Karpas-422 (cell line): ENCODE results near the gene VPS37C. TPM values are rescaled to one million over a fixed set of nuclear protein-coding genes. Genes with fewer than 3 reads are reported as not detected.

Source experiments
- DNase-seq: peaks from one replicate; pipeline ENCODE4 v3.0.0-alpha.2; 2015
- H2AFZ ChIP-seq: fragments of 200-600 bp; sonication (generic); 2 replicates; pipeline ENCODE4 v1.6.1; 2014; ENCODE audit warnings: antibody characterized with exemption, low read length, mixed read lengths
- H3K27ac ChIP-seq: fragments of 200-600 bp; sonication (generic); 2 replicates; pipeline ENCODE4 v1.5.1; 2014; ENCODE audit warnings: mild to moderate bottlenecking, low read length, moderate library complexity
- H3K27me3 ChIP-seq: fragments of 200-600 bp; sonication (generic); 2 replicates; pipeline ENCODE4 v1.6.1; 2014; ENCODE audit warnings: low read length, mixed read lengths
- H3K36me3 ChIP-seq: fragments of 200-600 bp; sonication (generic); 2 replicates; pipeline ENCODE4 v1.6.1; 2014; ENCODE audit warnings: low read length, mixed read lengths; ENCODE audit not compliant: insufficient read depth
- H3K4me1 ChIP-seq: fragments of 200-600 bp; sonication (generic); 2 replicates; pipeline ENCODE4 v1.6.1; 2014; ENCODE audit warnings: mild to moderate bottlenecking, low read length, mixed read lengths
- H3K4me2 ChIP-seq: fragments of 200-600 bp; sonication (generic); 2 replicates; pipeline ENCODE4 v1.6.1; 2014; ENCODE audit warnings: low read length, low read depth, mild to moderate bottlenecking; ENCODE audit not compliant: poor library complexity, severe bottlenecking
- H3K4me3 ChIP-seq: fragments of 200-600 bp; sonication (generic); 2 replicates; pipeline ENCODE4 v1.5.1; 2014; ENCODE audit warnings: mild to moderate bottlenecking, antibody characterized with exemption, low read length, mixed read lengths
- H3K79me2 ChIP-seq: fragments of 200-600 bp; sonication (generic); 2 replicates; pipeline ENCODE4 v1.6.1; 2014; ENCODE audit warnings: mild to moderate bottlenecking, low read length, mixed read lengths
- H3K9ac ChIP-seq: fragments of 200-600 bp; sonication (generic); 2 replicates; pipeline ENCODE4 v1.6.0; 2014; ENCODE audit warnings: low read length
- H3K9me2 ChIP-seq: fragments of 200-600 bp; sonication (generic), shearing (Covaris generic); replicated peaks from 2 replicates; pipeline ENCODE4 v1.6.0; 2014; ENCODE audit warnings: mild to moderate bottlenecking, low read length, moderate library complexity; ENCODE audit not compliant: insufficient read depth
- H3K9me3 ChIP-seq: fragments of 300-700, 200-600 bp; sonication (generic); 2 replicates; pipeline ENCODE4 v1.6.1; 2014; ENCODE audit warnings: low read length, mixed read lengths
- H4K20me1 ChIP-seq: fragments of 200-600 bp; sonication (generic); 2 replicates; pipeline ENCODE4 v1.6.1; 2014; ENCODE audit warnings: mild to moderate bottlenecking, antibody characterized with exemption, low read length, low read depth; ENCODE audit not compliant: insufficient read depth
- total RNA-seq: library from RNA; depleted of rRNA; stranded (reverse); fragments of >200 nt; shearing (Covaris generic); gene quantifications from 2 replicates; pipeline ENCODE4 v1.2.3, GENCODE V29; 2014; ENCODE audit warnings: low replicate concordance; rRNA removed

VPS37C gene
- total RNA-seq, 1 experiment from 2014 or later: 13.8 TPM

GRCh38 chr11:61082931-61083531, 78.2 kb downstream of the VPS37C start:
- H3K4me1 ChIP-seq: no peaks in the 10 kb centered on the region
- H3K36me3 ChIP-seq: no peaks in the 10 kb centered on the region
- H3K79me2 ChIP-seq: no peaks in the 10 kb centered on the region
- H2AFZ ChIP-seq: no peak overlapping the region
- H3K4me2 ChIP-seq: no peak overlapping the region
- no peak overlapping the region for H3K4me3 ChIP-seq
- H3K9ac ChIP-seq: no peak overlapping the region
- H3K27ac ChIP-seq: no peak overlapping the region
- DNase-seq: no peak
- H3K27me3 ChIP-seq: no peaks in the 10 kb centered on the region
- no peaks in the 10 kb centered on the region for H3K9me3 ChIP-seq
- H4K20me1 ChIP-seq: no peaks in the 10 kb centered on the region
- H3K9me2 ChIP-seq: no peaks in the 10 kb centered on the region

DNA sequence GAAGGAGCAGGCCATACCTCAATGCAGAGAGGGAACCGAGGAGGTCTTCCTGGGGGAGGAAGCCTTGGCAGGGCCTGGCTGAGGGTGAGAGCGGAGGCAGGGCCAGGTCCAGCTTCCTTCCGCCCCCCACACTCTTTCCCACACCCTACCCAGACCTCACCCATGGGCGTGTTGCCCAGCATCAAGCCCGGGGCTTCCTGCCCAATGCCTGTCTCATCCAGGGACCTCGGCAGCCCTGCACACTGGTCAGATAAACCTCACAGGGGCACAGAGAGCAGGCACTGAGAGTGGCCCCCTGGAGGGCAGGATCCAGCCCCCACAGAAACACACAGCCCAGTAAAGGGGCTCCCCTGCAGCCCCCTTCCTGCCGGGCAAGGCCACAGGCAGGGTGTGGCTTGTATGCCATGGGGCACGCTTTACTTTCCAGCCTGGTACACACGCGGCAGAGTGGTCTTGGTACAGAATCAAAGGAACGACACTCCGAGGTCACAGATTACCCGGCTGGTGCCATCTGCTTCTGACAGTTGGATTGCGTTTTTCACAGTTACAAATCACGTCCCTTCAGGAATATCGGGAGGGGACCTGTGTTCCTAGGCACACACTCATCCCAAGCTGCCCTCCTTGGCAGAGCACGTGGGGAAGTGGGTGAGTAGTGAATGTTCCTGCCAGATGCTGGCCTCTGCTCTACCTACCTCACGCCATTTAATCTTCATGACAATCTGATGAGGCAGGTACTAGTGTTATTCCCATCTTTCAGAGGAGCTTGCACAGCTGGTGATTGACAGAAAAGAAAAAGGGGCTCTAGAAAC, 79.0 kb downstream of the VPS37C start:
- Histone ChIP-seq H3K27me3 (no peaks in the 10 kb centered on the region), H3K27ac (no peak overlapping the region), H2AFZ (no peak overlapping the region), H4K20me1 (no peaks in the 10 kb centered on the region), H3K36me3 (no peaks in the 10 kb centered on the region), H3K9ac (no peak overlapping the region), H3K4me3 (no peak overlapping the region), H3K79me2 (no peaks in the 10 kb centered on the region), H3K4me1 (no peaks in the 10 kb centered on the region), H3K9me3 (no peaks in the 10 kb centered on the region), H3K9me2 (no peaks in the 10 kb centered on the region), H3K4me2 (no peak overlapping the region)
- DNase-seq: no peak

GRCh38 chr11:61080986-61081590, 80.1 kb downstream of the VPS37C start:
- no peak overlapping the region for H3K4me2 ChIP-seq
- H2AFZ ChIP-seq: no peak overlapping the region
- no peak overlapping the region for H3K27ac ChIP-seq
- no peaks in the 10 kb centered on the region for H3K4me1 ChIP-seq
- H4K20me1 ChIP-seq: no peaks in the 10 kb centered on the region
- H3K9me2 ChIP-seq: no peaks in the 10 kb centered on the region
- H3K9me3 ChIP-seq: no peaks in the 10 kb centered on the region
- no peaks in the 10 kb centered on the region for H3K27me3 ChIP-seq
- no peak overlapping the region for H3K9ac ChIP-seq
- no peaks in the 10 kb centered on the region for H3K36me3 ChIP-seq
- H3K79me2 ChIP-seq: no peaks in the 10 kb centered on the region
- DNase-seq: no peak
- H3K4me3 ChIP-seq: no peak overlapping the region

- H3K4me3 ChIP-seq: no peak overlapping the region
- H2AFZ ChIP-seq: no peak overlapping the region
- H3K9ac ChIP-seq: no peak overlapping the region
- no peaks in the 10 kb centered on the region for H3K79me2 ChIP-seq
- no peak for DNase-seq
- H3K9me3 ChIP-seq: no peaks in the 10 kb centered on the region
- no peaks in the 10 kb centered on the region for H4K20me1 ChIP-seq
- no peak overlapping the region for H3K4me2 ChIP-seq
- no peaks in the 10 kb centered on the region for H3K4me1 ChIP-seq
- no peaks in the 10 kb centered on the region for H3K27me3 ChIP-seq
- H3K9me2 ChIP-seq: no peaks in the 10 kb centered on the region
- no peak overlapping the region for H3K27ac ChIP-seq
- no peaks in the 10 kb centered on the region for H3K36me3 ChIP-seq
Measured at GRCh38 chr11:61080526-61080925, 80.7 kb downstream of the VPS37C start.

Other genes with a start within 250 kb of the VPS37C start
- gene TMEM109, start 247.3 kb downstream of the VPS37C start, total RNA-seq: 42.3 and 44.4 TPM in 2 replicates
- gene TMEM132A, start 237.0 kb downstream of the VPS37C start, total RNA-seq: 1.6 and 5.2 TPM in 2 replicates
- gene SLC15A3, start 209.2 kb downstream of the VPS37C start, total RNA-seq: 49.5 and 64.7 TPM in 2 replicates
- gene CD6, start 189.7 kb downstream of the VPS37C start, total RNA-seq: not detected in 2 replicates
- gene CD5, start 58.9 kb downstream of the VPS37C start, total RNA-seq: not detected in 2 replicates
- not detected in 2 replicates for gene PGA3, start 42.1 kb upstream of the VPS37C start, total RNA-seq
- not detected in 2 replicates for gene PGA4, start 60.9 kb upstream of the VPS37C start, total RNA-seq
- gene PGA5, start 79.7 kb upstream of the VPS37C start, total RNA-seq: not detected in 2 replicates
- gene VWCE, start 133.9 kb upstream of the VPS37C start, total RNA-seq: 0.07 and 0.32 TPM in 2 replicates
- gene DDB1, start 171.7 kb upstream of the VPS37C start, total RNA-seq: 100 and 163 TPM in 2 replicates
- 72.6 and 92.4 TPM in 2 replicates for gene TKFC, start 171.8 kb upstream of the VPS37C start, total RNA-seq
- gene CYB561A3, start 200.5 kb upstream of the VPS37C start, total RNA-seq: 43.8 and 51.3 TPM in 2 replicates
- 27.2 and 70.3 TPM in 2 replicates for gene TMEM138, start 200.9 kb upstream of the VPS37C start, total RNA-seq
- 33.1 and 54.9 TPM in 2 replicates for gene TMEM216, start 231.2 kb upstream of the VPS37C start, total RNA-seq